ENCODE data around the gene INPP5D. TPM values are rescaled to one million over a fixed set of nuclear protein-coding genes. Genes with fewer than 3 reads are reported as not detected.

The INPP5D gene
- polyA plus RNA-seq, 1 of the 3 experiments (the other 2 are of a cell fraction) = 1.3 TPM

DNA sequence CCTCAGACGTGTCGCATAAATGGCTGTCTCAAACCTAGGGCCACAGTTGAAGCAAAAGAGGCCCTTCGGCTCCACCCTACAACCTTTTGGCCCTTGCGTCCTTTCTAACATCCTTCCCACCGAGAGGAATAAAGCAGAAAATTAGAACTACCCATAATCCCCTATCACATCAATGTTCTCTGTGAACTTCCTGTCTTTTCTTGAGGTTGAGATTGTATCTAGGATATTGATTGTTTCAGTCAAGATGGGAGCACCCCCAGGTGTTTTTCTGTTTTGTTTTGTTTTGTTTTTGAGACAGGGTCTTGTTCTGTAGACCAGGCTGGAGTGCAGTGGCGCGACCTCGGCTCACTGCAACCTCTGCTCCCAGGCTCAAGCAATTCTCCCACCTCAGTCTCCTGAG lies 23.6 kb downstream of the INPP5D start:
- TF ChIP-seq MXI1 (IDR thresholded peaks at IDR 0.05; ENCODE audit: low read depth, low read length) (no peak), MEF2A (IDR thresholded peaks at IDR 0.05; ENCODE audit: borderline replicate concordance, low read depth) (no peak), ELF1 (IDR thresholded peaks at IDR 0.05) (no peak), REST (IDR thresholded peaks at IDR 0.05; ENCODE audit: low read depth, low read length) (no peak), NFIC (IDR thresholded peaks at IDR 0.05; ENCODE audit: borderline replicate concordance) (no peak), CTCF (IDR thresholded peaks at IDR 0.05) (no peak), FOSL2 (IDR thresholded peaks at IDR 0.05; ENCODE audit: borderline replicate concordance, low read depth) (no peak), EZH2phosphoT487 (IDR thresholded peaks at IDR 0.05; ENCODE audit: borderline replicate concordance, low read depth) (no peak), RAD21 (IDR thresholded peaks at IDR 0.05; ENCODE audit: low read length) (no peak), YY1 (IDR thresholded peaks at IDR 0.05; ENCODE audit: low read depth) (no peak), MAX (IDR thresholded peaks at IDR 0.05; ENCODE audit: low read depth) (no peak), TEAD4 (IDR thresholded peaks at IDR 0.05; ENCODE audit: borderline replicate concordance, insufficient read depth) (no peak), SMC3 (IDR thresholded peaks at IDR 0.05; ENCODE audit: low read depth, low read length) (no peak), TCF12 (IDR thresholded peaks at IDR 0.05) (no peak), EP300 (IDR thresholded peaks at IDR 0.05; ENCODE audit: borderline replicate concordance in 1 of 2, low read depth in 1 of 2, low read length in 1 of 2) (no peak), NRF1 (IDR thresholded peaks at IDR 0.05; ENCODE audit: low read depth, low read length) (no peak), POLR2AphosphoS5 (IDR thresholded peaks at IDR 0.05; ENCODE audit: low read depth, low read length) (no peak)
- TF ChIP-seq, protein P1, sequence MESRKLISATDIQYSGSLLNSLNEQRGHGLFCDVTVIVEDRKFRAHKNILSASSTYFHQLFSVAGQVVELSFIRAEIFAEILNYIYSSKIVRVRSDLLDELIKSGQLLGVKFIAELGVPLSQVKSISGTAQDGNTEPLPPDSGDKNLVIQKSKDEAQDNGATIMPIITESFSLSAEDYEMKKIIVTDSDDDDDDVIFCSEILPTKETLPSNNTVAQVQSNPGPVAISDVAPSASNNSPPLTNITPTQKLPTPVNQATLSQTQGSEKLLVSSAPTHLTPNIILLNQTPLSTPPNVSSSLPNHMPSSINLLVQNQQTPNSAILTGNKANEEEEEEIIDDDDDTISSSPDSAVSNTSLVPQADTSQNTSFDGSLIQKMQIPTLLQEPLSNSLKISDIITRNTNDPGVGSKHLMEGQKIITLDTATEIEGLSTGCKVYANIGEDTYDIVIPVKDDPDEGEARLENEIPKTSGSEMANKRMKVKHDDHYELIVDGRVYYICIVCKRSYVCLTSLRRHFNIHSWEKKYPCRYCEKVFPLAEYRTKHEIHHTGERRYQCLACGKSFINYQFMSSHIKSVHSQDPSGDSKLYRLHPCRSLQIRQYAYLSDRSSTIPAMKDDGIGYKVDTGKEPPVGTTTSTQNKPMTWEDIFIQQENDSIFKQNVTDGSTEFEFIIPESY (IDR thresholded peaks at IDR 0.05; ENCODE audit: borderline replicate concordance, low read depth) = no peak
- ChIA-PET POLR2A (no interaction called here), CTCF (interaction anchor here (2.0 kb wide), 1 partner anchor 30 kb away, joined by 6 read pairs; no protein-coding TSS in a partner anchor)
- H3K9ac ChIP-seq = no peak overlapping the region
- 88% methylated on average over 8 of the region's 8 CpGs for WGBS (ENCODE audit: low lambda C conversion rate)
- no peaks in the 10 kb centered on the region for H3K4me1 ChIP-seq (ENCODE audit: control insufficient read depth in 1 of 2, insufficient read depth in 2 of 2, low read depth in 1 of 2, low read length in 1 of 2)
- no peak overlapping the region for H3K4me3 ChIP-seq (ENCODE audit: low read depth in 2 of 2, low read length in 1 of 2)
- no peaks in the 10 kb centered on the region; the same call in 1 of the 2 replicates for H3K27me3 ChIP-seq (ENCODE audit: insufficient read depth)
- H3F3A ChIP-seq (replicated peaks; ENCODE audit: insufficient read depth) = no peaks in the 10 kb centered on the region
- no peaks in the 10 kb centered on the region for H3K9me2 ChIP-seq
- H3K36me3 ChIP-seq (replicated peaks in 1 of 2; ENCODE audit: control insufficient read depth in 1 of 2, insufficient read depth in 2 of 2, low read length in 1 of 2) = no peaks in the 10 kb centered on the region
- DNase-seq = no peak
- no peaks in the 10 kb centered on the region for H4K20me1 ChIP-seq (ENCODE audit: insufficient read depth)
- H2AFZ ChIP-seq (ENCODE audit: low read depth) = no peak overlapping the region
- no peaks in the 10 kb centered on the region for H3K9me3 ChIP-seq
- no peak overlapping the region for H3K27ac ChIP-seq (ENCODE audit: low read depth in 2 of 2, low read length in 1 of 2)
- H3K4me2 ChIP-seq = no peak overlapping the region
- no peaks in the 10 kb centered on the region for H3K79me2 ChIP-seq (ENCODE audit: insufficient read depth)
